CD4-positive, CD25-positive, alpha-beta regulatory T cell (primary cell): ENCODE results near the gene PCCA. TPM values are rescaled to one million over a fixed set of nuclear protein-coding genes. Genes with fewer than 3 reads are reported as not detected.

Experiments used
- ATAC-seq, 2 donors: fragments of 150-1000 bp; cut with Tn5 transposase; one replicate each; pipeline ENCODE4 v1.10.0; 2021; ENCODE audit warnings: low read depth in 2 of 2, moderate number of reproducible peaks in 2 of 2, moderate library complexity in 1 of 2
- DNase-seq, 3 donors: peaks; one replicate each; pipeline versions ENCODE4 v3.0.0 to v3.0.0-alpha.2; 2012 to 2022; ENCODE audit warnings: mixed read lengths in 1 of 3
- H3K27ac ChIP-seq: one replicate; pipeline ENCODE4 v1.7.0; 2013; ENCODE audit warnings: mild to moderate bottlenecking, low read length; ENCODE audit not compliant: insufficient read depth, poor library complexity, severe bottlenecking
- H3K27me3 ChIP-seq: one replicate; pipeline ENCODE4 v1.7.0; 2013; ENCODE audit warnings: low read length; ENCODE audit not compliant: control insufficient read depth, insufficient read depth
- H3K36me3 ChIP-seq: one replicate; pipeline ENCODE4 v1.7.0; 2013; ENCODE audit warnings: mild to moderate bottlenecking, low read length, moderate library complexity; ENCODE audit not compliant: control insufficient read depth, insufficient read depth
- H3K4me1 ChIP-seq: 2 replicates; pipeline ENCODE4 v1.7.0; 2013; ENCODE audit warnings: mild to moderate bottlenecking, low read length; ENCODE audit not compliant: insufficient read depth, control insufficient read depth, poor library complexity, severe bottlenecking
- H3K4me3 ChIP-seq: one replicate; pipeline ENCODE4 v1.7.0; 2013; ENCODE audit warnings: low read depth, mild to moderate bottlenecking, low read length, moderate library complexity
- H3K9me3 ChIP-seq, 2 experiments: 1 replicate in 1 of 2; 2 replicates in 1 of 2; pipeline ENCODE4 v1.7.0; 2013; ENCODE audit warnings: low read length in 2 of 2, mild to moderate bottlenecking in 1 of 2, moderate library complexity in 1 of 2; ENCODE audit not compliant: control insufficient read depth in 2 of 2
- H3K27ac Mint-ChIP-seq, 3 donors: one replicate each; pipeline ENCODE4 v1.8.0; 2020 to 2022; ENCODE audit warnings: mild to moderate bottlenecking in 3 of 3, mixed read lengths in 3 of 3, moderate library complexity in 2 of 3
- H3K27me3 Mint-ChIP-seq: one replicate; pipeline ENCODE4 v1.8.0; 2022; ENCODE audit warnings: mild to moderate bottlenecking, mixed read lengths
- H3K36me3 Mint-ChIP-seq: one replicate; pipeline ENCODE4 v1.8.0; 2020; ENCODE audit warnings: mixed read lengths
- H3K4me1 Mint-ChIP-seq, 4 donors: one replicate each; pipeline ENCODE4 v1.8.0; 2020 to 2022; ENCODE audit warnings: mixed read lengths in 4 of 4, mild to moderate bottlenecking in 1 of 4
- H3K4me3 Mint-ChIP-seq, 4 donors: one replicate each; pipeline ENCODE4 v1.8.0; 2020 to 2022; ENCODE audit warnings: mild to moderate bottlenecking in 4 of 4, mixed read lengths in 4 of 4, moderate library complexity in 3 of 4
- H3K9me3 Mint-ChIP-seq, 7 donors: one replicate each; pipeline ENCODE4 v1.8.0; 2020 to 2022; ENCODE audit warnings: mixed read lengths in 7 of 7, mild to moderate bottlenecking in 3 of 7, moderate library complexity in 2 of 7
- polyA plus RNA-seq, 4 donors: library from polyadenylated mRNA; unstranded; fragments of 300-500 nt; fragmentation: Illumina TruSeq; gene quantifications; one replicate each; pipeline ENCODE4 v1.2.3, GENCODE V29; 2021
- total RNA-seq: library from RNA; stranded (reverse); gene quantifications from one replicate; pipeline ENCODE4 v1.2.3, GENCODE V29; 2022

Gene PCCA
- total and polyA plus RNA-seq, 5 donors from 2014 or later, result 8.0 to 14.8 (median 10.4) TPM

DNA sequence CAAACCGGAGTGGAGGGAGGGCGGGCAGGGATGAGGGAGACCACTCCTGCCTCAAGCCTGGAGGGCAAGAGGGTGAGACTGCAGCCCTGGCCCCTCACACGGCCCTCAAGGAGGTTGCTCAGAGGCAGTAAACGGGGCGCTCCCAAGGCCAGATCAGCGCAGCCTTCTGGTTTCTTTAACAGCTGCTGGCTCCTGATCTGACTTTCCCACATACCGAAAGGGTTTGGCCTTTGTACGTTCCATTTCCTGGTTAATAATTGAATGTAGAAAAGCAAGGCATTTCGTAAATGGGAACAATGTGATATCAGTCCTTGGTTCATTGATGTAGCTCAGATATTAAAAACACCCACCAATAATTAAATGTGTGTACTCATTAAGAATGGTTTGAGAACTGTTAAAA, 428.2 kb downstream of the PCCA start:
- Mint-ChIP-seq H3K4me3 (peak overlapping the region in 1 of 4 donors; percentile 1), H3K4me1 (peaks cover 9 to 27% (median 18%) of the 10 kb centered on the region in 4 donors), H3K27ac (peak overlapping the region in 1 of 3 donors; percentile 22), H3K9me3 (no peaks in the 10 kb centered on the region), H3K27me3 (no peaks in the 10 kb centered on the region), H3K36me3 (no peaks in the 10 kb centered on the region)
- Histone ChIP-seq H3K36me3 (no peaks in the 10 kb centered on the region), H3K27ac (no peak overlapping the region), H3K9me3 (no peaks in the 10 kb centered on the region), H3K4me3 (peak overlapping the region; percentile 61), H3K27me3 (no peaks in the 10 kb centered on the region), H3K4me1 (peaks cover 18% of the 10 kb centered on the region)
- DNase-seq (no peak), ATAC-seq (no peak)

DNA sequence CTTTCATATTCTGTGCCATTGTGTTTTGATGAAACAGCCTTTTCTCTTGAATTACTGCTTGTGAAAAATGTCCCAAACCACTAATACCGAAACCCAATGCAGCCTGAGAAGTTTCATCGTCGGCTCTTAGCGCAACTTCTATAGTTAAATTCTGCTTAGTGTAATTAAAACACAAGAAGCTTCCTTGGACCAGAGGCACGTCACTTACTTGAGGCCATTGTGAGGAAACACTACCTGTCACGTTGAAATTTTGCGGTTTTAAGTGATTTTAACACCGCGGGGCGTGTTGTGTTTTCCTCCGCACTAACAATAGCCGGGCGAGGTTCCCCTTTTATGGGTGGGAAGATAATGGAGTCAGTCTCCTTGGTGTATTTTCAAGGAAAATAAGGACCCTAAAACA, 428.8 kb downstream of the PCCA start:
- Mint-ChIP-seq H3K4me3 (peak overlapping the region in 1 of 4 donors; percentile 31), H3K4me1 (peaks cover 9 to 28% (median 20%) of the 10 kb centered on the region in 4 donors), H3K27me3 (no peaks in the 10 kb centered on the region), H3K9me3 (no peaks in the 10 kb centered on the region), H3K27ac (peak overlapping the region in 1 of 3 donors; percentile 22), H3K36me3 (no peaks in the 10 kb centered on the region)
- Histone ChIP-seq H3K36me3 (no peaks in the 10 kb centered on the region), H3K27me3 (no peaks in the 10 kb centered on the region), H3K27ac (no peak overlapping the region), H3K4me3 (peak overlapping the region; percentile 61), H3K9me3 (no peaks in the 10 kb centered on the region), H3K4me1 (peaks cover 18% of the 10 kb centered on the region)
- DNase-seq (peak in 1 of 3 donors; percentile 51), ATAC-seq (no peak)

DNA sequence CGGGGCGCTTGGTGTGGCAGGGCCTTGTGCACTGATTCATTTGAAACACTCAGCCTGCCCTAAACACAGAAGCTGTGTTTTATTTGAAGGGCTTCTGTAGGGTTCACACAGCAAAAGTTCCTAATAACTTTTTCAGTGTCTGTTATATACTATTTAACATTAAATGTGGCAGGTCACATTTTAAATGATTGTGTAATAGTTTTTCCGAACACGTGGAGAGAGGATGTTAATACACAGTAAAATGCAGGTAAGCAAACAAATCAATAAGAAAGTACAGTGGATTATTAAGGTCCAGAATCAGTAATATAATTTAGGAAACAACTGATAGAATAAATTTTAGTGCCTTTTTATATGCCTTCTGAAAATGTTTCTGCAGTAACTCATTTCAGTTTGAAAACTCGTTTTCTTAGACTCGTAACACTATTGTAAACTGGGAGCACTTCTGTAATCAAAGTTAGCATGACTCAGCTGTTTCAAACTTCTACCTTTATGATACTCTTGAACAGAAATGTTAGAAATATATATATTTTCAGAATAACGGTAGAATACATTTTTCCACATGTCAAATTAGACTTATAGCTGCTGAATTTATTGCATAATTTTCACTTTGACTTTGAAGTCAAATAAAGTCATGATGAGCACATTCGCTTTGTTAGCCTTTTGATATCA, 429.6 kb downstream of the PCCA start:
- no peaks in the 10 kb centered on the region for H3K27me3 ChIP-seq
- Mint-ChIP-seq H3K4me1 (peaks cover 12 to 31% (median 20%) of the 10 kb centered on the region in 4 donors), H3K9me3 (no peaks in the 10 kb centered on the region), H3K36me3 (no peaks in the 10 kb centered on the region), H3K27ac (peak overlapping the region in 2 of 3 donors; percentile 17 to 22), H3K27me3 (no peaks in the 10 kb centered on the region), H3K4me3 (no peak overlapping the region)
- H3K4me3 ChIP-seq, result no peak overlapping the region
- peaks cover 18% of the 10 kb centered on the region for H3K4me1 ChIP-seq
- no peak for DNase-seq
- H3K36me3 ChIP-seq, result no peaks in the 10 kb centered on the region
- H3K9me3 ChIP-seq, result no peaks in the 10 kb centered on the region
- ATAC-seq, result no peak
- H3K27ac ChIP-seq, result no peak overlapping the region

DNA sequence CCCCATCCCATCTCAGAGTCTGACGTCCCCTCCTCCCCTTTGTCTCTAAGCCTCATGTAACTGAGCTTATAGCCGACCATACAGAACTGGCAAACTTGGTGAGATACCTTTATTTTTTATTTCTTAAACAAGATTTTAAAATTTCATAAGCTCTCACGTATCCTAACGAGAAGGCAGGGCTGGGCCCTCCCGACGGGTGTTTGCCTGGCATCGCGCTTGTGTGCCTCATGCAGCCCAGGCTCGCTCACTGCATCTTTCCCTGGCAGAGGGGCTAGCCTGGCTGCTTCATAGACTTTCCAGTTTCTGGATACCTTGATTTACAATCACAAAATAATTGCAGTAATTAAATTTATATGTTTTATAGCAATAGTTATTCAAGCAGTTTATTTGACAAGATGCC, 430.7 kb downstream of the PCCA start:
- Mint-ChIP-seq H3K27ac (no peak overlapping the region), H3K36me3 (no peaks in the 10 kb centered on the region), H3K4me1 (peaks cover 10 to 29% (median 19%) of the 10 kb centered on the region in 4 donors), H3K4me3 (no peak overlapping the region), H3K9me3 (no peaks in the 10 kb centered on the region), H3K27me3 (no peaks in the 10 kb centered on the region)
- Histone ChIP-seq H3K9me3 (no peaks in the 10 kb centered on the region), H3K36me3 (no peaks in the 10 kb centered on the region), H3K4me3 (no peak overlapping the region), H3K4me1 (peaks cover 18% of the 10 kb centered on the region), H3K27me3 (no peaks in the 10 kb centered on the region), H3K27ac (no peak overlapping the region)
- DNase-seq, result no peak
- no peak for ATAC-seq

DNA sequence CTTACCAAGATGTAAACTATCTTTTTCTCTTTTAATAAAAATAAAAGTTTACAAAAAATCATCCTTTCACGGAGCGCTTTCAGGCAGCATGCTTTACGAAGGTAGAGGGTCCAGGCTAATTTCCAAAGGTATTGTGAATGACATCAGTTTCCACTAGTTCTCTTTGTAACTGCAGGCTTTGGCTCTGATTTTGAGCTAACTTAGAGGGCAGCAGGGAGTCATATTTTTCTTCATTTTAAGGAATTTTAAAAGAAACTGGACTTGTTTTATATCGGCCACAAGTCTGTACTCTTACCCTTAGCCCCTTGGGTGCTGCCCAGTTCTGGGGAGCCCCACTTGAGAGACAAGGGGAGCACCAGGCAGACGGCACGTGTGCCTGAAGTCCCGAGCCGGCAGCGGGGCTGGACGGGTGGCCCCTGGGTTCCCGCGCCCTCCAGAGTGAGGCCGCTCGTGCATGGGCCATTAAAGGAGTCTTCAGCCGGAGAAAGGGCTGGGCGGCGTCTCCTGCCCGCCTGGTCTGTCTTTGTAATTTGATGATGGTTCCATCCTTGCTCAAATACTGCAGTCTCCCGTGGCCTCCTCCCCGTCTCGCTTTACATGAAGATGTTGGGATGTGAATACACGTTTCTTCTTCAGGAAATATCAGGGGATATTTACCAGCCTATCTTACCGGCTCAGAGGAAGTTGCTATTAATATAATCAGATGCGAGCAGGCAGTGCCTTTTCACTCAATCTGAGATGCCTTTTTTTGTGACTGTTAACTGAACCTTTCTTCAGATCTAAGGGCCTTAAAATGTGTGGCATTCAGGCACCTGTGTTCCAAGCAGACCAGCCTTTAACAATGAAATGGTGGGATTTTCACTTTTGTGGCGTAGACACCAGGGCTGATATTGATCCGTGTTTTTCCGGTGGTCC, 432.3 kb downstream of the PCCA start:
- H3K27me3 Mint-ChIP-seq, result no peaks in the 10 kb centered on the region
- Histone ChIP-seq H3K36me3 (no peaks in the 10 kb centered on the region), H3K27ac (no peak overlapping the region), H3K4me3 (peak overlapping the region; percentile 58), H3K27me3 (no peaks in the 10 kb centered on the region), H3K9me3 (no peaks in the 10 kb centered on the region), H3K4me1 (peaks cover 18% of the 10 kb centered on the region)
- peak overlapping the region; percentile 40 to 79 (median 74) for H3K4me3 Mint-ChIP-seq
- DNase-seq (no peak), ATAC-seq (no peak)
- H3K4me1 Mint-ChIP-seq, result peaks cover 6 to 26% (median 18%) of the 10 kb centered on the region in 4 donors
- H3K36me3 Mint-ChIP-seq, result peaks cover 4% of the 10 kb centered on the region
- H3K9me3 Mint-ChIP-seq, result no peaks in the 10 kb centered on the region
- H3K27ac Mint-ChIP-seq, result peak overlapping the region in 2 of 3 donors; percentile 23 to 56

DNA sequence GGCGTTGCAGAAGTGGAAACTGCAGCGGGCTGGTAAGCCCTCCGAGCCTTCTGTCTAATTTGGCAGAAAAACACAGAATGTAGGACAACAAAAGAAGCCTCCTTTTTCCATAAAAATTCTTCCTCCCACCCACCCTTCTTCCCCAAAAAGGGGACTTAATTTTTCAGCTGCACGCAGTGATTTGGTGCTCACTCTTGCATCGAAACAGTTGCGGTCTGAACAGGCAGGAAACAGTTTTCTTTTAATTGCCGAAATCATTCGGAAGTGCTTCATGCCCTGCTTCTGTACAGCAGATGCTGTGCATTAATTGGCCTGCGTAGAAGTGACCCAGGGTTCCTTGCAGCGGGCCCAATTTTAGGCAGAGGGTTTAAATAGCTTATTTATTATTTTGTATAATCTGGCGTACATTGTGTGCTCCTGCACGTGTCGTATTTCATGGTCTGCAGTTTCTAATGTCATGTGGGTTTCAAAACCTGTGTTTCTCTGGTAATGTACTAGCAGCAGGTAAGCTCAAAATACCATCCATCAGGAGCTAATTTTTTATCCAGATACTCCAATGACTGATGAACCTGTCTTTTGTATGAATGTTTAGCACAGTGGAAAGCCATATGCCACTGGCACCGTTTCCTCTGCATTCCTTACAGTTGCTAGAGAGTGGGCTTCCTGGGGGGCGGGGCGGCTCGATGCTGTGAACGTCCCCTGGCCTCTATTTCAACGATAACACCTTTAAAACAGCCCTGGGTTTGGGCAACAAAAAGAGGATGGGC, 433.1 kb downstream of the PCCA start:
- Mint-ChIP-seq H3K9me3 (no peaks in the 10 kb centered on the region), H3K4me3 (peak overlapping the region; percentile 40 to 79 (median 74)), H3K27me3 (no peaks in the 10 kb centered on the region), H3K4me1 (peaks cover 6 to 26% (median 18%) of the 10 kb centered on the region in 4 donors), H3K36me3 (peaks cover 4% of the 10 kb centered on the region), H3K27ac (peak overlapping the region in 1 of 3 donors; percentile 56)
- no peak overlapping the region for H3K27ac ChIP-seq
- H3K4me3 ChIP-seq, result peak overlapping the region; percentile 58
- DNase-seq (peak in 2 of 3 donors; percentile 17 to 56), ATAC-seq (peak; percentile 62 to 67)
- no peaks in the 10 kb centered on the region for H3K36me3 ChIP-seq
- no peaks in the 10 kb centered on the region for H3K9me3 ChIP-seq
- H3K4me1 ChIP-seq, result peaks cover 18% of the 10 kb centered on the region
- H3K27me3 ChIP-seq, result no peaks in the 10 kb centered on the region

DNA sequence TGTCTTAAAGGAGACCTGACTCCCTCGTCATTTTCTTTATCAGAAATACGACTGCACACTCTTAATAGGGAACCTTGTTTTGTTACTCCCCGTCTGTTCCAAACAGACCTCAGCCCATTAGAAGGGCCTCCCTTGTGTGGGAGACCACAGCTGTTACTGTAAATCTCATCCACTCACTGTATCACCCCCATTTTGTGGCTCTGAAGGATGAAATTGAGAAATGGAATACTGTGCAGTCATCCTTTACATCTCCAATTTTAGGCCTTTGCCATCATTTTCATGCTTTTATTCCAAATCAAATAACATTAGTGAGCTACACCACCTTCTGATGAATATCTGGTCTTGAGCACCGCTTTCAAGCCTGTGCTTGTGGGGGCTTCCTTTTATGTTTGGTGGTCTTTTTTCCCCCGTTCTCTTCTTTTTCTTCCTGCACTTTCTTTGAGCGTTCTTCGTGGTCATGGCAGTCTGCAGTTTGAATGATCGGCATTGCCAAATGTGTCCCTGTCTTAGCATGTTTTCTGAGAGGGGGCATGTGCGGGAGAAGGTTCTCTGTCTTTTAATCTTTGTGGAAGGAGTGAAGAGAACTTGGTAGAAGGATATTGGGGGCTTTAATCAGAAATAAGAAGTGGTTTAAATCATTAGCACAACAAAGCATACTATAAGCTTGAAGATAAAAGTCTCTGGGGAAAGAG, 433.9 kb downstream of the PCCA start:
- Mint-ChIP-seq H3K4me3 (no peak overlapping the region), H3K36me3 (peaks cover 4% of the 10 kb centered on the region), H3K27ac (peak overlapping the region in 1 of 3 donors; percentile 16), H3K4me1 (peaks cover 5 to 22% (median 15%) of the 10 kb centered on the region in 4 donors), H3K9me3 (no peaks in the 10 kb centered on the region), H3K27me3 (no peaks in the 10 kb centered on the region)
- ATAC-seq (no peak), DNase-seq (no peak)
- Histone ChIP-seq H3K27ac (no peak overlapping the region), H3K36me3 (no peaks in the 10 kb centered on the region), H3K27me3 (no peaks in the 10 kb centered on the region), H3K4me3 (no peak overlapping the region), H3K9me3 (no peaks in the 10 kb centered on the region), H3K4me1 (peaks cover 14% of the 10 kb centered on the region)
